Measurements from ENCODE around the gene KLHL3.

The KLHL3 gene

GRCh38 chr5:137743031-137743640, 7.2 kb upstream of the KLHL3 start:
- no peak for DNase-seq (ENCODE audit: low read depth)

GRCh38 chr5:137741718-137742117, 5.8 kb upstream of the KLHL3 start:
- DNase-seq (ENCODE audit: low read depth), result no peak

- DNase-seq (ENCODE audit: low read depth), result no peak
Measured at GRCh38 chr5:137739737-137740136, 3.8 kb upstream of the KLHL3 start.

- no peak for DNase-seq (ENCODE audit: low read depth)
Measured at GRCh38 chr5:137738947-137739346, 3.1 kb upstream of the KLHL3 start.

GRCh38 chr5:137737349-137738131, 1.7 kb upstream of the KLHL3 start:
- no peak for DNase-seq (ENCODE audit: low read depth)

- DNase-seq (ENCODE audit: low read depth), result no peak
Measured at GRCh38 chr5:137736496-137736895, 607 bp upstream of the KLHL3 start.

- DNase-seq (ENCODE audit: low read depth), result no peak
Measured at GRCh38 chr5:137734962-137735554, 831 bp downstream of the KLHL3 start.

GRCh38 chr5:137734331-137734730, 1.6 kb downstream of the KLHL3 start:
- DNase-seq (ENCODE audit: low read depth), result no peak

- no peak for DNase-seq (ENCODE audit: low read depth)
Measured at GRCh38 chr5:137733922-137734321, 2.0 kb downstream of the KLHL3 start.

- no peak for DNase-seq (ENCODE audit: low read depth)
Measured at GRCh38 chr5:137733006-137733405, 2.9 kb downstream of the KLHL3 start.

- DNase-seq (ENCODE audit: low read depth), result no peak
Measured at GRCh38 chr5:137731176-137731575, 4.7 kb downstream of the KLHL3 start.

- no peak for DNase-seq (ENCODE audit: low read depth)
Measured at GRCh38 chr5:137730336-137730735, 5.6 kb downstream of the KLHL3 start.

GRCh38 chr5:137728048-137728447, 7.8 kb downstream of the KLHL3 start:
- no peak for DNase-seq (ENCODE audit: low read depth)

GRCh38 chr5:137727623-137728022, 8.3 kb downstream of the KLHL3 start:
- no peak for DNase-seq (ENCODE audit: low read depth)

GRCh38 chr5:137724251-137724650, 11.6 kb downstream of the KLHL3 start:
- no peak for DNase-seq (ENCODE audit: low read depth)

GRCh38 chr5:137718611-137719010, 17.3 kb downstream of the KLHL3 start:
- no peak for DNase-seq (ENCODE audit: low read depth)

- no peak for DNase-seq (ENCODE audit: low read depth)
Measured at GRCh38 chr5:137716337-137716736, 19.6 kb downstream of the KLHL3 start.

- no peak for DNase-seq (ENCODE audit: low read depth)
Measured at GRCh38 chr5:137715456-137715855, 20.4 kb downstream of the KLHL3 start.

GRCh38 chr5:137714946-137715345, 20.9 kb downstream of the KLHL3 start:
- DNase-seq (ENCODE audit: low read depth), result no peak

GRCh38 chr5:137714494-137714893, 21.4 kb downstream of the KLHL3 start:
- no peak for DNase-seq (ENCODE audit: low read depth)

- no peak for DNase-seq (ENCODE audit: low read depth)
Measured at GRCh38 chr5:137712139-137712667, 23.7 kb downstream of the KLHL3 start.

- no peak for DNase-seq (ENCODE audit: low read depth)
Measured at GRCh38 chr5:137710086-137710485, 25.8 kb downstream of the KLHL3 start.

Data from CMK (cell line).